ENCODE results near the gene TNN.

DNA sequence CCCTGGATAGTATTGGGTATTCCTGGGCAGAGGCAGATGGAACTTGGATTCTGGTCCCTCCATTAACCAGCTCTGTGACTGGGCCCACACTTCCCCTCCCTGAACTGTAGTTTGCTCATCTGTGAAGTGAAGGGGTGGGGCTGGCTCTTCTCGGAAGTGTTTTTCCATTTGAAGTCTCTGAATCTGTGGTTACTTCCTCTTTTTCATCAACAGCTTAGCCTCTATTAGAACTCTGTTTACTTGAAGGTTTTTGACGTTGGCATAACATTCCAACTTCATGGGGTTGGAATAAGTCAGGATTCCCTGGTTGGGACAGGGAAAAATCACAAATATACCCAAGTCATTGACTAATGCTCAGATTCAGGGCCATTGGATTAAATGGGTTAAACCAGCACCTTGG lies 121.3 kb downstream of the TNN start:
- no peak for TF ChIP-seq EZH2 (IDR thresholded peaks at IDR 0.05; ENCODE audit: insufficient read depth, poor library complexity, severe bottlenecking)
- TF ChIP-seq EZH2phosphoT487 (IDR thresholded peaks at IDR 0.05; ENCODE audit: insufficient read depth, low read depth): no peak
